GM19455 (cell line): Measurements from ENCODE around the gene PHKA2.

ENCODE experiments used
- ATAC-seq: cut with Tn5 transposase; IDR thresholded peaks from one replicate; pipeline ENCODE4 v1.9.1; 2021; ENCODE audit not compliant: unreplicated experiment

PHKA2 gene

GRCh38 chrX:18973527-18974192 lies 10.3 kb downstream of the PHKA2 start:
- no peak for ATAC-seq

- no peak for ATAC-seq
Measured at GRCh38 chrX:18971506-18971905, 12.4 kb downstream of the PHKA2 start.

- ATAC-seq, result no peak
Measured at GRCh38 chrX:18970465-18970864, 13.4 kb downstream of the PHKA2 start.

- ATAC-seq, result no peak
Measured at GRCh38 chrX:18966624-18967023, 17.3 kb downstream of the PHKA2 start.

GRCh38 chrX:18964901-18965300 lies 19.0 kb downstream of the PHKA2 start:
- no peak for ATAC-seq

- no peak for ATAC-seq
Measured at GRCh38 chrX:18964026-18964425, 19.9 kb downstream of the PHKA2 start.

GRCh38 chrX:18962329-18962728 lies 21.6 kb downstream of the PHKA2 start:
- ATAC-seq, result no peak

- no peak for ATAC-seq
Measured at GRCh38 chrX:18961686-18962085, 22.2 kb downstream of the PHKA2 start.

- no peak for ATAC-seq
Measured at GRCh38 chrX:18956303-18957032, 27.4 kb downstream of the PHKA2 start.

GRCh38 chrX:18955676-18956075 lies 28.2 kb downstream of the PHKA2 start:
- ATAC-seq, result no peak

- no peak for ATAC-seq
Measured at GRCh38 chrX:18951032-18951431, 32.9 kb downstream of the PHKA2 start.

- ATAC-seq, result no peak
Measured at GRCh38 chrX:18949944-18950301, 34.0 kb downstream of the PHKA2 start.

- no peak for ATAC-seq
Measured at GRCh38 chrX:18949291-18949943, 34.5 kb downstream of the PHKA2 start.

GRCh38 chrX:18946611-18947010 lies 37.3 kb downstream of the PHKA2 start:
- ATAC-seq, result no peak

- no peak for ATAC-seq
Measured at GRCh38 chrX:18946157-18946556, 37.8 kb downstream of the PHKA2 start.

GRCh38 chrX:18945483-18945882 lies 38.4 kb downstream of the PHKA2 start:
- ATAC-seq, result no peak

- ATAC-seq, result no peak
Measured at GRCh38 chrX:18944482-18944881, 39.4 kb downstream of the PHKA2 start.

- no peak for ATAC-seq
Measured at GRCh38 chrX:18941896-18942295, 42.0 kb downstream of the PHKA2 start.

- ATAC-seq, result no peak
Measured at GRCh38 chrX:18938710-18939109, 45.2 kb downstream of the PHKA2 start.

- no peak for ATAC-seq
Measured at GRCh38 chrX:18937173-18937572, 46.7 kb downstream of the PHKA2 start.

GRCh38 chrX:18935893-18936292 lies 48.0 kb downstream of the PHKA2 start:
- ATAC-seq, result no peak

GRCh38 chrX:18934708-18935107 lies 49.2 kb downstream of the PHKA2 start:
- no peak for ATAC-seq
